Heart right ventricle (tissue), 16 donors: ENCODE results near the gene LRRC25. TPM values are rescaled to one million over a fixed set of nuclear protein-coding genes. Genes with fewer than 3 reads are reported as not detected.
A peak's percentile ranks its signal among the peaks of the same experiment; 100 is the strongest.

ENCODE experiments used
- ATAC-seq, 8 donors: fragments of 200-7000 bp; cut with Tn5 transposase; one replicate each; pipeline ENCODE4 v1.9.1; 2020; ENCODE audit warnings: mild to moderate bottlenecking in 8 of 8, moderate library complexity in 8 of 8, moderate number of reproducible peaks in 1 of 8
- DNase-seq, 2 donors: peaks; one replicate each; pipeline ENCODE4 v3.0.0-alpha.2; 2020
- H3K27ac ChIP-seq, 10 donors: fragments of 200-600 bp; sonication (generic) in 2 of 10; one replicate each; pipeline versions ENCODE4 v1.5.0 to v1.8.0; 2020 to 2022; ENCODE audit warnings: mild to moderate bottlenecking in 3 of 10
- H3K27me3 ChIP-seq, 7 donors: fragments of 200-600 bp; one replicate each; pipeline ENCODE4 v1.8.0; 2021 to 2022; ENCODE audit warnings: mild to moderate bottlenecking in 2 of 7
- H3K36me3 ChIP-seq, 9 donors: fragments of 200-600 bp; sonication (generic) in 1 of 9; one replicate each; pipeline versions ENCODE4 v1.5.0 to v1.8.0; 2020 to 2022; ENCODE audit warnings: mild to moderate bottlenecking in 2 of 9
- H3K4me1 ChIP-seq, 9 donors: fragments of 200-600 bp; sonication (generic) in 1 of 9; one replicate each; pipeline versions ENCODE4 v1.5.0 to v1.8.0; 2020 to 2022; ENCODE audit warnings: mild to moderate bottlenecking in 4 of 9
- H3K4me3 ChIP-seq, 10 donors: fragments of 200-600 bp; sonication (generic) in 2 of 10; one replicate each; pipeline versions ENCODE4 v1.5.0 to v1.8.0; 2020 to 2022; ENCODE audit warnings: mild to moderate bottlenecking in 7 of 10, moderate library complexity in 2 of 10
- H3K9me3 ChIP-seq, 11 donors: fragments of 200-600 bp in 10 of 11; sonication (generic) in 2 of 11; one replicate each; pipeline versions ENCODE4 v1.5.0 to v1.8.0; 2013 to 2022; ENCODE audit warnings: mild to moderate bottlenecking in 2 of 11, control low read depth in 1 of 11, moderate library complexity in 1 of 11
- WGBS, 2 donors: extraction: QIAGEN DNeasy Blood & Tissue Kit; methylation state at CpG; one replicate each; pipeline ENCODE4 v1.1.7; 2013; ENCODE audit warnings: inconsistent platforms in 1 of 2; 5-methylcytosine and 5-hydroxymethylcytosine counted together
- intact Hi-C, 10 donors: fragments of 100-400 bp; cut with DNase I; formaldehyde crosslinking; loops; one replicate each; pipeline versions ENCODE4 v1.11.1 to v1.14.2; 2022
- polyA plus RNA-seq, 2 donors: library from polyadenylated mRNA; stranded (reverse); fragments of 200-250 nt; gene quantifications; one replicate each; pipeline ENCODE4 v1.2.3, GENCODE V29; 2013
- total RNA-seq, 10 donors: library from RNA; stranded (reverse); fragmentation: NEBNext Ultra II Directional in 3 of 10; extraction: Animal tissue kit (Norgen Biotek cat#: 25700) in 3 of 10; gene quantifications; one replicate each; pipeline versions ENCODE4 v1.2.1 to v1.2.4, GENCODE V29; 2021 to 2023
- TF ChIP-seq, protein P1 (sequence below), 9 donors: fragments of 200-600 bp; sonication (generic) in 2 of 9; IDR thresholded peaks; one replicate each; pipeline versions ENCODE4 v1.5.0 to v1.8.0; 2021 to 2022; ENCODE audit warnings: antibody characterized with exemption in 9 of 9, mild to moderate bottlenecking in 5 of 9, moderate library complexity in 1 of 9
- donor health status: Arrhythmogenic right ventricular cardiomyopathy.
- donor health status: ischemic (EF 13 %, LVEDD 7.1; RV severe dilation, severe dysfunction).
- donor health status: healthy with polysubstance abuse.
- donor health status: DM: no; HTN: yes; CAD: no.
- donor health status: DM: no; HTN: no; CAD: no.
- donor health status: ischemic (EF 25% LVEDD 6.9; RV normal size, moderate dysfunction).
- donor health status: ischemic (EF 25% LVEDD 5.7; RV mildly dilated, moderate dysfunction).
- donor health status: healthy.
- donor health status: DM: yes; HTN: yes; CAD: no.
- donor health status: Ischemic cardiomyopathy.
- donor health status: ischemic (EF 35%, LVEDD 5.7; RV mildly dilated, moderate dysfunction).
- donor health status: nonischemic (EF 11% LVEDD 7.7; RV severe dilation, severe dysfunction).
- donor health status: DM: yes; HTN: yes; CAD: no.
- donor health status: PGD.
- donor health status: ischemic (EF 29% LVEDD 5.4; RV normal size, mild dysfunction).
- donor health status: nonischemic (EF 23%, LVEDD 6.1; RV moderate dilation, normal function).

LRRC25 gene
- total and polyA plus RNA-seq, 12 donors: 0.57 to 13.3 (median 1.8) TPM

DNA sequence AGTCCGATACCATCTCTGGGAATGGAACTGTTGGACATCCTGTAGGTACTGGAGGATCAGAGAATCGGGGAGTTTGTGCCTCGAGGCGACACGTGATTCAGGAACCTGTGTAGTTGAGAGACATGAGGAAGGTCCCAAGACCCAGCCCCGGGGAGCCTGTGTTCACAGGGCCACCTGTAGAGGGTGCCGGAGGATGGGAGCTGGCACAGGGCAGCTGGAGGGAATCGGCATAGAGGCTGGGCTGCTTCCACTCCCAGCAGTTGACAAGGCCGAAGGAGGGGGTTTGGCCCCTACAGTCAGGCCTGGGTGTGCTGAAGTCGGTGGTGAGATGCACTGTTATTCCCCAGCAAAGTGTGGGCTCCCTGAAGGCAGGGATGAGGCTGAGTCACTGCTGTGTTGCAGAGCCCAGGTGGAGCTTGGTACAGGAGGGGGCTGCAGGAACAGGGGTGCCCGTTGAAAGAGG is 43.0 kb upstream of the LRRC25 start:
- H3K27me3 ChIP-seq: peaks cover 0 to 23% (median 0%) of the 10 kb centered on the region in 7 donors
- peaks cover 0 to 37% (median 19%) of the 10 kb centered on the region in 9 donors for H3K36me3 ChIP-seq
- TF ChIP-seq, protein P1, sequence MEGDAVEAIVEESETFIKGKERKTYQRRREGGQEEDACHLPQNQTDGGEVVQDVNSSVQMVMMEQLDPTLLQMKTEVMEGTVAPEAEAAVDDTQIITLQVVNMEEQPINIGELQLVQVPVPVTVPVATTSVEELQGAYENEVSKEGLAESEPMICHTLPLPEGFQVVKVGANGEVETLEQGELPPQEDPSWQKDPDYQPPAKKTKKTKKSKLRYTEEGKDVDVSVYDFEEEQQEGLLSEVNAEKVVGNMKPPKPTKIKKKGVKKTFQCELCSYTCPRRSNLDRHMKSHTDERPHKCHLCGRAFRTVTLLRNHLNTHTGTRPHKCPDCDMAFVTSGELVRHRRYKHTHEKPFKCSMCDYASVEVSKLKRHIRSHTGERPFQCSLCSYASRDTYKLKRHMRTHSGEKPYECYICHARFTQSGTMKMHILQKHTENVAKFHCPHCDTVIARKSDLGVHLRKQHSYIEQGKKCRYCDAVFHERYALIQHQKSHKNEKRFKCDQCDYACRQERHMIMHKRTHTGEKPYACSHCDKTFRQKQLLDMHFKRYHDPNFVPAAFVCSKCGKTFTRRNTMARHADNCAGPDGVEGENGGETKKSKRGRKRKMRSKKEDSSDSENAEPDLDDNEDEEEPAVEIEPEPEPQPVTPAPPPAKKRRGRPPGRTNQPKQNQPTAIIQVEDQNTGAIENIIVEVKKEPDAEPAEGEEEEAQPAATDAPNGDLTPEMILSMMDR (IDR thresholded peaks at IDR 0.05): peak in 6 of 9 donors; percentile 20 to 48 (median 36)
- H3K4me1 ChIP-seq: peaks cover 11 to 37% (median 26%) of the 10 kb centered on the region in 9 donors
- H3K27ac ChIP-seq: peak overlapping the region in 1 of 10 donors; percentile 24
- ATAC-seq (no peak), DNase-seq (no peak)
- 53 to 54% methylated on average over 11 of the region's 11 CpGs for WGBS, 2 donors
- H3K4me3 ChIP-seq: no peak overlapping the region
- intact Hi-C loops: loop anchor here in 3 of 10 donors (10.0 kb wide), 3 partner anchors 124 to 414 kb away; no protein-coding TSS in a partner anchor
- H3K9me3 ChIP-seq: no peaks in the 10 kb centered on the region

DNA sequence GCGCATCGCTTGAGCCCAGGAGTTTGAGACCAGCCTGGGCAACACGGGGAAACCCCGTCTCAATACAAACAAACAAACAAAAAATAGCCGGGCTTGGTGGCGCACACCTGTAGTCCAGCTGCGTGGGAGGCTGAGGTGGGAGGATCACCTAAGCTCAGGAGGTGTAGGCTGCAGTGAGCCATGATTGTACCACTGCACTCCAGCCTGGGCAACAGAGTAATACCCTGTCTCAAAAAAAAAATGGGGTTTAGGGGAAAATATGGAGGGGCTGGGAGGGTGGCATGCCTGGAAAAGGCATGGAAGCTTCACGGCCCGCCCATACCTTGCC is 42.5 kb upstream of the LRRC25 start:
- peak overlapping the region in 1 of 10 donors; percentile 82 for H3K27ac ChIP-seq
- WGBS, 2 donors: 87 to 92% methylated on average over 9 of the region's 9 CpGs
- no peaks in the 10 kb centered on the region for H3K9me3 ChIP-seq
- ATAC-seq (no peak), DNase-seq (no peak)
- peaks cover 0 to 23% (median 0%) of the 10 kb centered on the region in 7 donors for H3K27me3 ChIP-seq
- H3K36me3 ChIP-seq: peaks cover 0 to 37% (median 16%) of the 10 kb centered on the region in 9 donors
- TF ChIP-seq, protein P1 (IDR thresholded peaks at IDR 0.05): no peak
- peaks cover 11 to 40% (median 26%) of the 10 kb centered on the region in 9 donors for H3K4me1 ChIP-seq
- no peak overlapping the region for H3K4me3 ChIP-seq
- intact Hi-C loops: loop anchor here in 3 of 10 donors (10.0 kb wide), 3 partner anchors 125 to 415 kb away; no protein-coding TSS in a partner anchor

DNA sequence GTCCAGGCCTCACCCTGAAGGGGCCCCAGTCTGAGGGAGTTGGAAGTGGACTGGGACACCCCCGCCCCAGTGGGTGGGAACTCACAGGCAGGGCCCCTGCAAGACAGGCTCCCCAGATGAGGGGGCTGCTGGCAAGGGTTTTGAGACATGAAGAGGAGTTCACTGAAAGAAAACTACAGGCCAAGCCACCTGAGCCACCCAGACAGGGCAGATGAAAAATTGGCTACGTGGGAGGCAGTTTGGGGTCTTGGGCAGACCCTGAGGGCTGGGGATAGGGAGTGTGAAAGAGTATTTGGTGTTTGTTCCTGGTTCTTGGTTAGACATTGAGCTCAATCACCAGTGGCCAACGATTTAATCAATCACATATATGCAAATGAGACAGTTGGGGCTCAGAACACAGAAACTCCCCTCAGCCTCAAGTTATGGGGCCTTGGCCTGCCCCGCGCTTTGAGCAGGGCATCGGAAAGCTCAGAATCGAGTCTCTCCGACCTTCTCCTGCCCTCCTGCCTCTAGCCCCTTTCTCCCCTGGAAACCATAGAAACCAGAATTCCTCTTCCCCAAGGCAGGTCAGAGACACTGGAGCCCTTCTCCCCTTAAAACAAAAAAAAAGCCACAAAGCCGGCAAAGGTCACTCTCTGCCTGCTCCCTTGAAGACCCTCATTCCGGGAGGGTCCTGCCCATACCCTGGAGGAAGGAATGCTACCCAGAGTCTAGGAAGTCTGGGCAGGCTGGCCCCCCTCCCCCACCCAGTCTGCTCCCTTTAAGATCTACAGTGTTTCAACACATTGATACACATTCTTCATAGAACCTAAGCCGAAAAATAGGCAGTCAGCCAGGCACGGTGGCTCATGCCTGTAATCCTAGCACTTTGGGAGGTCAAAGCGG is 41.8 kb upstream of the LRRC25 start:
- H3K27ac ChIP-seq: peak overlapping the region in 9 of 10 donors; percentile 29 to 89 (median 80)
- H3K4me3 ChIP-seq: peak overlapping the region in 1 of 10 donors; percentile 70
- peak in 1 of 8 donors; percentile 0 for ATAC-seq
- intact Hi-C loops: no loop called here
- H3K9me3 ChIP-seq: no peaks in the 10 kb centered on the region
- peaks cover 11 to 45% (median 26%) of the 10 kb centered on the region in 9 donors for H3K4me1 ChIP-seq
- peaks cover 0 to 23% (median 0%) of the 10 kb centered on the region in 7 donors for H3K27me3 ChIP-seq
- no peak for DNase-seq
- 67 to 76% methylated on average over 13 of the region's 13 CpGs for WGBS, 2 donors
- TF ChIP-seq, protein P1 (IDR thresholded peaks at IDR 0.05): no peak
- peaks cover 0 to 35% (median 10%) of the 10 kb centered on the region in 9 donors for H3K36me3 ChIP-seq

DNA sequence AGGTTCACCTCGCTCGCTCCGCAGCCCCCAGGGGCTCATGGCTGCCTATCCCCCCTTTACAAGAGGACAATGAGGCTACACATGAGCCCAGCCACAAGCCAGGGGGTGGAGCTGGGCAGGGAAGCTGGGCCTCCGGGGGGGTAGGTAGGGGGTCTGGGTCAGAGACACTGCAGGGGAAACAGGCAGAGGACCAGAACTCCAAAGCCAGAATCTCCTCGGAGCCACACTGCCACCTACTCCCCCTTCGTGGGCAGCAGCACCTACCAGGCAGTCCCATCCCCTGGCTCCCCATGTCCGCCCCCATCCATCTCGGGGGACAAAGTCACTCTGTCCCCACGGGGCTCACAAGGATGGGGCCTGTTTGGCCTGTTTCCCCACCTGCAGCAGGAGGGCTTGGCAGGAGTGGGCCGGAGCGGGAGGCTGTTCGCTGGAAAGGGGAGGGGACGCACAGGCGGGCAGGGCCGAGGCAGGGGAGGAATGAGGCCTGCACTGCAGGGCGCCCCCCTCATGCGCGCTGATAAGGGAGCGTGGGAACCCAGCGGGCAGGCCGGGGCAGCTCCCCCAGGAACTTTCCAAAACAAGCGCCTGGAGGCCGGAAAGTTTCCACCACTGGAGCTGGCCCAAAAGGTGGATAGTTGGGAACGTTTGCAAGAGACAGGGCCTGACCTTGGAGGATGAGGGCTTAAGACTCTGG is 41.1 kb upstream of the LRRC25 start:
- H3K27ac ChIP-seq: peak overlapping the region; percentile 29 to 89 (median 80)
- H3K4me1 ChIP-seq: peaks cover 11 to 50% (median 30%) of the 10 kb centered on the region in 9 donors
- no peaks in the 10 kb centered on the region for H3K9me3 ChIP-seq
- peak overlapping the region; percentile 52 to 81 (median 60) for H3K4me3 ChIP-seq
- TF ChIP-seq, protein P1 (IDR thresholded peaks at IDR 0.05): no peak
- intact Hi-C loops: no loop called here
- peaks cover 0 to 27% (median 2%) of the 10 kb centered on the region in 9 donors for H3K36me3 ChIP-seq
- WGBS, 2 donors: 12 to 15% methylated on average over 24 of the region's 24 CpGs
- peaks cover 0 to 23% (median 0%) of the 10 kb centered on the region in 7 donors for H3K27me3 ChIP-seq
- DNase-seq: peak; percentile 68 to 77
- peak; percentile 14 to 48 (median 29) for ATAC-seq
